Caco-2 (cell line): Measurements from ENCODE around the gene MET. TPM values are rescaled to one million over a fixed set of nuclear protein-coding genes. Genes with fewer than 3 reads are reported as not detected.
A peak's percentile ranks its signal among the peaks of the same experiment; 100 is the strongest.

Experiments
- BruUV-seq: library from RNA; stranded (reverse); fragments of 400-500 nt; replicated peaks from 2 replicates; lab custom pipeline; 2021; lab: Mats Ljungman, UMichigan
- CTCF ChIA-PET: fragments of 300-600 bp; sonication (Branson Sonifier 250); formaldehyde crosslinking; loops from one replicate; lab custom pipeline; 2022; ENCODE audit warnings: antibody characterized with exemption; lab: Charles Lee
- POLR2A ChIA-PET: fragments of 300-600 bp; sonication (Branson Sonifier 250); formaldehyde crosslinking; loops from one replicate; lab custom pipeline; 2022; ENCODE audit warnings: antibody characterized with exemption; lab: Charles Lee
- DNase-seq, 2 experiments: peaks; one replicate each; pipeline versions ENCODE4 v3.0.0 to v3.0.0-alpha.2; 2020 to 2022
- H3K27me3 ChIP-seq: replicated peaks from 2 replicates; pipeline ENCODE4 v1.6.0; 2011; ENCODE audit warnings: low read length; ENCODE audit not compliant: control insufficient read depth, insufficient read depth
- H3K36me3 ChIP-seq: 2 replicates; pipeline ENCODE4 v1.5.1; 2011; ENCODE audit warnings: low read length; ENCODE audit not compliant: control insufficient read depth, insufficient read depth
- H3K4me1 ChIP-seq: fragments of 250-450 bp; sonication (Bioruptor Pico); 2 replicates; pipeline ENCODE4 v1.5.1; 2020; ENCODE audit warnings: mild to moderate bottlenecking
- H3K4me3 ChIP-seq: 2 replicates; pipeline ENCODE4 v1.5.1; 2011; ENCODE audit warnings: low read depth, mild to moderate bottlenecking, control low read depth, low read length
- H3K9me3 ChIP-seq: fragments of 250-450 bp; sonication (Bioruptor Pico); 2 replicates; pipeline ENCODE4 v1.5.1; 2020; ENCODE audit warnings: mild to moderate bottlenecking, moderate library complexity
- H3K27ac Mint-ChIP-seq: one replicate; pipeline ENCODE4 v1.8.0; 2022; ENCODE audit warnings: mixed read lengths; ENCODE audit not compliant: unreplicated experiment
- H3K27me3 Mint-ChIP-seq: one replicate; pipeline ENCODE4 v1.8.0; 2022; ENCODE audit warnings: mixed read lengths; ENCODE audit not compliant: insufficient read depth, unreplicated experiment
- H3K36me3 Mint-ChIP-seq: one replicate; pipeline ENCODE4 v1.8.0; 2022; ENCODE audit warnings: mild to moderate bottlenecking, mixed read lengths; ENCODE audit not compliant: insufficient read depth, unreplicated experiment
- H3K4me1 Mint-ChIP-seq: one replicate; pipeline ENCODE4 v1.8.0; 2022; ENCODE audit warnings: low read depth, mixed read lengths; ENCODE audit not compliant: unreplicated experiment
- H3K4me3 Mint-ChIP-seq: one replicate; pipeline ENCODE4 v1.8.0; 2022; ENCODE audit warnings: mild to moderate bottlenecking, moderate library complexity, mixed read lengths; ENCODE audit not compliant: unreplicated experiment
- H3K9me3 Mint-ChIP-seq: one replicate; pipeline ENCODE4 v1.8.0; 2022; ENCODE audit warnings: mixed read lengths; ENCODE audit not compliant: unreplicated experiment
- intact Hi-C: fragments of 100-400 bp; cut with micrococcal nuclease; formaldehyde crosslinking; loops from one replicate; pipeline ENCODE4 v1.10.0; 2022; ENCODE audit not compliant: unreplicated experiment
- total RNA-seq: library from RNA; stranded (reverse); gene quantifications from 2 replicates; pipeline ENCODE4 v1.2.3, GENCODE V29; 2022
- TF ChIP-seq, protein P1 (sequence below), 2 experiments: fragments of 200-600 bp in 1 of 2; IDR thresholded peaks; 1 replicate in 1 of 2; 2 replicates in 1 of 2; pipeline versions ENCODE4 v1.5.1 to v1.8.0; 2011 to 2022; ENCODE audit warnings: antibody characterized with exemption in 1 of 2, control low read depth in 1 of 2, inconsistent platforms in 1 of 2, low read depth in 1 of 2, low read length in 1 of 2, mild to moderate bottlenecking in 1 of 2, moderate library complexity in 1 of 2; ENCODE audit not compliant: insufficient read depth in 1 of 2, severe bottlenecking in 1 of 2, unreplicated experiment in 1 of 2

MET gene
- total RNA-seq, 1 experiment from 2014 or later: 82.9 TPM

DNA sequence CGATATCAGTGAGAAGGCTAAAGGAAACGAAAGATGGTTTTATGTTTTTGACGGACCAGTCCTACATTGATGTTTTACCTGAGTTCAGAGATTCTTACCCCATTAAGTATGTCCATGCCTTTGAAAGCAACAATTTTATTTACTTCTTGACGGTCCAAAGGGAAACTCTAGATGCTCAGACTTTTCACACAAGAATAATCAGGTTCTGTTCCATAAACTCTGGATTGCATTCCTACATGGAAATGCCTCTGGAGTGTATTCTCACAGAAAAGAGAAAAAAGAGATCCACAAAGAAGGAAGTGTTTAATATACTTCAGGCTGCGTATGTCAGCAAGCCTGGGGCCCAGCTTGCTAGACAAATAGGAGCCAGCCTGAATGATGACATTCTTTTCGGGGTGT lies 27.7 kb downstream of the MET start:
- intact Hi-C loops: loop anchor here (2.0 kb wide), 1 partner anchor 27 kb away; the partner anchor contains the start of gene MET
- ChIA-PET POLR2A (no interaction called here), CTCF (no interaction called here)
- peaks cover 41% of the 10 kb centered on the region for H3K36me3 Mint-ChIP-seq
- Histone ChIP-seq H3K27me3 (no peaks in the 10 kb centered on the region), H3K9me3 (no peaks in the 10 kb centered on the region), H3K4me1 (peaks cover 25% of the 10 kb centered on the region; the same call in 1 of the 2 replicates), H3K4me3 (no peak overlapping the region), H3K36me3 (no peaks in the 10 kb centered on the region; the same call in none of the 2 replicates)
- BruUV-seq: TSS peak; percentile 49
- H3K4me3 Mint-ChIP-seq: no peak overlapping the region
- no peaks in the 10 kb centered on the region for H3K9me3 Mint-ChIP-seq
- H3K27me3 Mint-ChIP-seq: no peaks in the 10 kb centered on the region
- H3K27ac Mint-ChIP-seq: peak overlapping the region; percentile 51
- DNase-seq: no peak
- peaks cover 15% of the 10 kb centered on the region for H3K4me1 Mint-ChIP-seq
- TF ChIP-seq, protein P1, sequence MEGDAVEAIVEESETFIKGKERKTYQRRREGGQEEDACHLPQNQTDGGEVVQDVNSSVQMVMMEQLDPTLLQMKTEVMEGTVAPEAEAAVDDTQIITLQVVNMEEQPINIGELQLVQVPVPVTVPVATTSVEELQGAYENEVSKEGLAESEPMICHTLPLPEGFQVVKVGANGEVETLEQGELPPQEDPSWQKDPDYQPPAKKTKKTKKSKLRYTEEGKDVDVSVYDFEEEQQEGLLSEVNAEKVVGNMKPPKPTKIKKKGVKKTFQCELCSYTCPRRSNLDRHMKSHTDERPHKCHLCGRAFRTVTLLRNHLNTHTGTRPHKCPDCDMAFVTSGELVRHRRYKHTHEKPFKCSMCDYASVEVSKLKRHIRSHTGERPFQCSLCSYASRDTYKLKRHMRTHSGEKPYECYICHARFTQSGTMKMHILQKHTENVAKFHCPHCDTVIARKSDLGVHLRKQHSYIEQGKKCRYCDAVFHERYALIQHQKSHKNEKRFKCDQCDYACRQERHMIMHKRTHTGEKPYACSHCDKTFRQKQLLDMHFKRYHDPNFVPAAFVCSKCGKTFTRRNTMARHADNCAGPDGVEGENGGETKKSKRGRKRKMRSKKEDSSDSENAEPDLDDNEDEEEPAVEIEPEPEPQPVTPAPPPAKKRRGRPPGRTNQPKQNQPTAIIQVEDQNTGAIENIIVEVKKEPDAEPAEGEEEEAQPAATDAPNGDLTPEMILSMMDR (IDR thresholded peaks at IDR 0.05; ENCODE audit: insufficient read depth in 1 of 2, low read depth in 1 of 2, low read length in 1 of 2, severe bottlenecking in 1 of 2, unreplicated experiment in 1 of 2): no peak

GRCh38 chr7:116702046-116702785 lies 30.2 kb downstream of the MET start:
- TF ChIP-seq, protein P1 (IDR thresholded peaks at IDR 0.05; ENCODE audit: insufficient read depth in 1 of 2, low read depth in 1 of 2, low read length in 1 of 2, severe bottlenecking in 1 of 2, unreplicated experiment in 1 of 2): no peak
- ChIA-PET CTCF (no interaction called here), POLR2A (no interaction called here)
- Histone ChIP-seq H3K9me3 (no peaks in the 10 kb centered on the region), H3K27me3 (no peaks in the 10 kb centered on the region), H3K4me1 (peaks cover 25% of the 10 kb centered on the region; the same call in 1 of the 2 replicates), H3K4me3 (no peak overlapping the region), H3K36me3 (no peaks in the 10 kb centered on the region; the same call in 1 of the 2 replicates)
- Mint-ChIP-seq H3K9me3 (no peaks in the 10 kb centered on the region), H3K4me3 (peak overlapping the region; percentile 22), H3K4me1 (peaks cover 15% of the 10 kb centered on the region), H3K27me3 (no peaks in the 10 kb centered on the region), H3K27ac (no peak overlapping the region), H3K36me3 (peaks cover 33% of the 10 kb centered on the region)
- no TSS peak for BruUV-seq
- no peak for DNase-seq
- intact Hi-C loops: no loop called here

DNA sequence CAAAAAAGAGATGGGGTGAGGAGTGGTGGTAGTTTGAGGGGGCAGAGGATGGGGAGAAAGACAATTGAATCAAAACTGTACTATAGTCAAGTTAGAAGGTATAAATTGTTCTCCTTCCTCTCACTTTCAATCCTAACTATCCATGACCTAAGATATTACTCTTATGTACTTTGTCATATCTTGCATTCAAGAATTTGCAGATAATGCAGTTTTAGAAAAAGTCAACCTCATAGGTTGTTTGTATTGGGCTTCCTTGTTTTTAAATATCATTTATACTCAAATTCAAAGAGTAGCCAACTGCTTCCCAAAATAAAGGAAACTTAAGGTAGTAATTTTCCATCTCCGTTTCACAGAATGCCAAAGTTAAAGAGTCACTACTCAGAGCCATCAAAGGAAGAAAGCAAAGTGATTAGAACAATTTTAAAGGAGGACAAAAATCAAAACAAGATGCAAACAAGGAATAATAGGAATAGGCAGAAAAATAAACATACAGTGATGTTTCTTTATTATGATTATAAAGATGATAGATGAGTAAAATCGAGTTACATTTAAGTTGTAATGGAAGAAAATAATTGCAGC lies 32.7 kb downstream of the MET start:
- no peak for DNase-seq
- Histone ChIP-seq H3K9me3 (no peaks in the 10 kb centered on the region), H3K27me3 (no peaks in the 10 kb centered on the region), H3K4me3 (no peak overlapping the region), H3K4me1 (peaks cover 15% of the 10 kb centered on the region; the same call in 1 of the 2 replicates), H3K36me3 (no peaks in the 10 kb centered on the region; the same call in 1 of the 2 replicates)
- no peak overlapping the region for H3K27ac Mint-ChIP-seq
- no peak overlapping the region for H3K4me3 Mint-ChIP-seq
- ChIA-PET POLR2A (no interaction called here), CTCF (no interaction called here)
- TF ChIP-seq, protein P1 (IDR thresholded peaks at IDR 0.05; ENCODE audit: insufficient read depth in 1 of 2, low read depth in 1 of 2, low read length in 1 of 2, severe bottlenecking in 1 of 2, unreplicated experiment in 1 of 2): no peak
- intact Hi-C loops: no loop called here
- peaks cover 31% of the 10 kb centered on the region for H3K36me3 Mint-ChIP-seq
- H3K4me1 Mint-ChIP-seq: peaks cover 23% of the 10 kb centered on the region
- BruUV-seq: no TSS peak
- H3K9me3 Mint-ChIP-seq: no peaks in the 10 kb centered on the region
- no peaks in the 10 kb centered on the region for H3K27me3 Mint-ChIP-seq
